GM23248 (cell line): Measurements from ENCODE around the gene CYP26B1.

Source experiments
- EZH2 ChIP-seq: fragments of 200-600 bp; sonication (generic); IDR thresholded peaks from 2 replicates; pipeline ENCODE4 v1.6.1; 2018; ENCODE audit warnings: antibody characterized with exemption, mild to moderate bottlenecking; ENCODE audit not compliant: insufficient read depth, poor library complexity, severe bottlenecking
- EZH2phosphoT487 ChIP-seq: fragments of 200-600 bp; sonication (generic); IDR thresholded peaks from 2 replicates; pipeline ENCODE4 v1.6.1; 2018; ENCODE audit warnings: antibody characterized with exemption, moderate library complexity, mild to moderate bottlenecking, low read depth; ENCODE audit not compliant: insufficient read depth

- no peak for TF ChIP-seq EZH2
- no peak for TF ChIP-seq EZH2phosphoT487
These were observed 8.7 kb downstream of the CYP26B1 start for GRCh38 chr2:72138921-72139381.
